ENCODE results near the gene PET117.

Gene PET117

GRCh38 chr20:18156045-18156444 lies 18.4 kb downstream of the PET117 start:
- in situ Hi-C loops (cut with MboI; ENCODE audit: low pct_unique_long_range_greater_than_20kb, low sequenced_read_pairs, unreplicated experiment), result no loop called here
- TF ChIP-seq, protein P1, sequence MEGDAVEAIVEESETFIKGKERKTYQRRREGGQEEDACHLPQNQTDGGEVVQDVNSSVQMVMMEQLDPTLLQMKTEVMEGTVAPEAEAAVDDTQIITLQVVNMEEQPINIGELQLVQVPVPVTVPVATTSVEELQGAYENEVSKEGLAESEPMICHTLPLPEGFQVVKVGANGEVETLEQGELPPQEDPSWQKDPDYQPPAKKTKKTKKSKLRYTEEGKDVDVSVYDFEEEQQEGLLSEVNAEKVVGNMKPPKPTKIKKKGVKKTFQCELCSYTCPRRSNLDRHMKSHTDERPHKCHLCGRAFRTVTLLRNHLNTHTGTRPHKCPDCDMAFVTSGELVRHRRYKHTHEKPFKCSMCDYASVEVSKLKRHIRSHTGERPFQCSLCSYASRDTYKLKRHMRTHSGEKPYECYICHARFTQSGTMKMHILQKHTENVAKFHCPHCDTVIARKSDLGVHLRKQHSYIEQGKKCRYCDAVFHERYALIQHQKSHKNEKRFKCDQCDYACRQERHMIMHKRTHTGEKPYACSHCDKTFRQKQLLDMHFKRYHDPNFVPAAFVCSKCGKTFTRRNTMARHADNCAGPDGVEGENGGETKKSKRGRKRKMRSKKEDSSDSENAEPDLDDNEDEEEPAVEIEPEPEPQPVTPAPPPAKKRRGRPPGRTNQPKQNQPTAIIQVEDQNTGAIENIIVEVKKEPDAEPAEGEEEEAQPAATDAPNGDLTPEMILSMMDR (IDR thresholded peaks at IDR 0.05; ENCODE audit: extremely low read depth, insufficient read depth, missing control alignments), result no peak
- DNase-seq (ENCODE audit: low spot score), result no peak

GRCh38 chr20:18164356-18164755 lies 26.7 kb downstream of the PET117 start:
- DNase-seq (ENCODE audit: low spot score), result no peak
- in situ Hi-C loops (cut with MboI; ENCODE audit: low pct_unique_long_range_greater_than_20kb, low sequenced_read_pairs, unreplicated experiment), result no loop called here
- TF ChIP-seq, protein P1 (IDR thresholded peaks at IDR 0.05; ENCODE audit: extremely low read depth, insufficient read depth, missing control alignments), result no peak

GRCh38 chr20:18165553-18165952 lies 27.9 kb downstream of the PET117 start:
- in situ Hi-C loops (cut with MboI; ENCODE audit: low pct_unique_long_range_greater_than_20kb, low sequenced_read_pairs, unreplicated experiment), result no loop called here
- DNase-seq (ENCODE audit: low spot score), result no peak
- TF ChIP-seq, protein P1 (IDR thresholded peaks at IDR 0.05; ENCODE audit: extremely low read depth, insufficient read depth, missing control alignments), result no peak

DNA sequence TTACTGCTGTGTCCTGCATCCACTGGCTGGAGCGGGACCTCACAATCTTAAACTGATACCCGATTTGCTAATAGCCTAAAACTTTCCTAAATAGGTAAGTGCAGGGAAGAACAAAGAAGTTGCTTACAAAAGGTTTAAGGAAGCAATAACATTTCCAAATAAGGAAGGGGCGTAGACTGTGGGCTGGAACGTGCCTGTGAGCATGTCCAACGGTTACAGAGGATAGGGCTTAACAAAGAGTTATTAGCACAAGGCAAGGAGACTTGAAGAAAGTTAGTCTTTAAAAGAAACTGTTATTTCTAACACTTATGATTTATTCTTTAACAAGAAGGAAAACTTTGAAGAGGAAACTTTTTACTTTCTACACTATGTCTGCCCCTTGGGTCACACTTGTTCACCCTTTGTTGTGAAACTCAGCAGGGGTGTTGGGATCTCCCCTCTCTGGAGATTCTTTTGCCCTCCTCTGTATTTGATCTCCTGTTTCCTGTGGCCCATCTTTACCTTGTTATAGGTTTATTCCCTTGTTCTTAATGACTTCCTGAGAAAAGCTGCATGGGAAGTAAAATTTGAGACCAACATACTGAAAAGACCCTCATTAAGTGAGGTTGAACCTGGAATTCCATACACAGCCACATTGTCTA lies 28.7 kb downstream of the PET117 start:
- in situ Hi-C loops (cut with MboI; ENCODE audit: low pct_unique_long_range_greater_than_20kb, low sequenced_read_pairs, unreplicated experiment), result no loop called here
- TF ChIP-seq, protein P1 (IDR thresholded peaks at IDR 0.05; ENCODE audit: extremely low read depth, insufficient read depth, missing control alignments), result no peak
- no peak for DNase-seq (ENCODE audit: low spot score)

DNA sequence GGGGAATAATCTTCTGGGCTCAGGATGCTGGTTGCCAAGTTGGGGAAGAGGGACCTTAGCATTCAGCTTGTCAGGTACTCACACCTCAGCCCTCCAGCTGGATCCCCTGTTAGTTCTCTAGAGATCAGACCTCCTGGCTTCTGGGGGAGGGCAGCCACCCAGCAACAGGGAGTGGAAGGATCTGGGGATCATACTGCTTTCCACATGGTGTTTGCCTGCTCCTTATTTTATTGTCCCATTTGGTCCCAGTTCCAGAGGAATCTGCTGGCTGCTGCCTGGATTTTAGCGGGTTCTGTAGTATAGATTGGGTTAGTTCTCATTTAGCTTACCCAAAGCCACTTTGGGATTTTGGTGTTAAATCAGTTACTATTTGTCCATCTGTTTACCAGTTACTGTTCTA lies 29.3 kb downstream of the PET117 start:
- in situ Hi-C loops (cut with MboI; ENCODE audit: low pct_unique_long_range_greater_than_20kb, low sequenced_read_pairs, unreplicated experiment), result no loop called here
- DNase-seq (ENCODE audit: low spot score), result no peak
- TF ChIP-seq, protein P1 (IDR thresholded peaks at IDR 0.05; ENCODE audit: extremely low read depth, insufficient read depth, missing control alignments), result no peak

GRCh38 chr20:18172379-18172778 lies 34.7 kb downstream of the PET117 start:
- in situ Hi-C loops (cut with MboI; ENCODE audit: low pct_unique_long_range_greater_than_20kb, low sequenced_read_pairs, unreplicated experiment), result no loop called here
- no peak for DNase-seq (ENCODE audit: low spot score)
- TF ChIP-seq, protein P1 (IDR thresholded peaks at IDR 0.05; ENCODE audit: extremely low read depth, insufficient read depth, missing control alignments), result no peak

Data from GM13977 (cell line).